Ectodermal cell (in vitro differentiated cells): ENCODE results near the gene CAP2.
"Not testable (repeated sequence)": the region's sequence is repeated elsewhere in the genome, so short reads cannot be mapped to it uniquely, and the experiment has no call there.

Experiments used
- H3K27ac ChIP-seq: 2 replicates; pipeline ENCODE4 v1.7.0; 2013; ENCODE audit warnings: mild to moderate bottlenecking, low read depth, low read length; ENCODE audit not compliant: insufficient read depth, poor library complexity, severe bottlenecking
- H3K27me3 ChIP-seq: 2 replicates; pipeline ENCODE4 v1.7.0; 2013; ENCODE audit warnings: mild to moderate bottlenecking, low read length; ENCODE audit not compliant: insufficient read depth, control insufficient read depth, poor library complexity, severe bottlenecking
- H3K36me3 ChIP-seq: one replicate; pipeline ENCODE4 v1.7.0; 2013; ENCODE audit warnings: low read length; ENCODE audit not compliant: control insufficient read depth, insufficient read depth
- H3K4me1 ChIP-seq: one replicate; pipeline ENCODE4 v1.7.0; 2013; ENCODE audit warnings: low read length; ENCODE audit not compliant: control insufficient read depth, insufficient read depth
- H3K4me3 ChIP-seq: 2 replicates; pipeline ENCODE4 v1.7.0; 2013; ENCODE audit warnings: low read depth, low read length, control low read depth; ENCODE audit not compliant: insufficient read depth
- H3K9me3 ChIP-seq: 2 replicates; pipeline ENCODE4 v1.7.0; 2013; ENCODE audit warnings: mild to moderate bottlenecking, low read length, moderate library complexity; ENCODE audit not compliant: control insufficient read depth
- WGBS, 2 experiments: methylation state at CpG; one replicate each; pipeline ENCODE4 v1.1.7; 2013; ENCODE audit warnings: missing lambda C conversion rate in 2 of 2; 5-methylcytosine and 5-hydroxymethylcytosine counted together

The CAP2 gene

DNA sequence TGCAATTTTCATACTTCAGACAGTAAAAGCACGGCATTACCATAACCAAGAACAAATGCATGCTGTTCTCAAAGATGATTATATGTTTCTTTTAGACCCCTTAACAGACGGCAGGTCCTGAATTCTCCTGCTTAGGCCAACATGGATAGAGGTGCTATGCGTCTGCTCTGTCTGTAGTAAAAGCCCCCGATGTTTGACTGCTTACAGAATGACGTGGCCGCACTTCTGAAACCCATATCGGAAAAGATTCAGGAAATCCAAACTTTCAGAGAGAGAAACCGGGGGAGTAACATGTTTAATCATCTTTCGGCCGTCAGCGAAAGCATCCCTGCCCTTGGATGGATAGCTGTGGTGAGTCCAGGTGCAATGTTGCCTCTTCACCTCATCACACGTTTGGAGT lies 113.6 kb downstream of the CAP2 start:
- Histone ChIP-seq H3K4me3 (no peak overlapping the region), H3K27ac (no peak overlapping the region), H3K4me1 (no peaks in the 10 kb centered on the region), H3K9me3 (no peaks in the 10 kb centered on the region), H3K27me3 (no peaks in the 10 kb centered on the region), H3K36me3 (no peaks in the 10 kb centered on the region)
- WGBS, 2 experiments = 94% methylated on average over 12 of the region's 12 CpGs

DNA sequence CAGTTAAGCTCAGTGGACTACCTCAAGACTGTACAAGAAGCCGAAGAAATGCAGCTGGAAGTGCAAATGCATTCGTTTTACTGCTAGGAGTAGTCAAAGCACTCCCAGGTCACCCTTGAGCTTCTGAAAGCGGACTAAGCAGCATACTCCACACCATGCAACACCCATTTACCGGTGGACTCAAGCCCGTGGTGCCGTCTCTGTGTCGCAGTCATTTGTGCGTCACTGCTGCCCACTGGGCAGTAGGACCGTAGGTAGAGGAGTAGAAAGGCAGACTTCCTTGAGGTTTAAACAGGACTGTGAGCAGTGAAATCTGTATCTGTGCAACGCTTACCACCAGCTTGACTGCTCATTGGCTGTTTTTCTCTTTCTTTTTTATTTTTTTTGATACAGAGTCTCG lies 117.7 kb downstream of the CAP2 start:
- Histone ChIP-seq H3K9me3 (no peaks in the 10 kb centered on the region), H3K27me3 (no peaks in the 10 kb centered on the region), H3K27ac (no peak overlapping the region), H3K4me1 (no peaks in the 10 kb centered on the region), H3K4me3 (no peak overlapping the region), H3K36me3 (no peaks in the 10 kb centered on the region)
- 94 to 96% methylated on average over 11 of the region's 11 CpGs for WGBS, 2 experiments

GRCh38 chr6:17511580-17511979 lies 118.2 kb downstream of the CAP2 start:
- Histone ChIP-seq H3K4me3 (no peak overlapping the region), H3K9me3 (no peaks in the 10 kb centered on the region), H3K36me3 (no peaks in the 10 kb centered on the region), H3K4me1 (no peaks in the 10 kb centered on the region), H3K27ac (no peak overlapping the region), H3K27me3 (no peaks in the 10 kb centered on the region)
- 94 to 97% methylated on average over 5 to 7 of the region's 7 CpGs for WGBS, 2 experiments

DNA sequence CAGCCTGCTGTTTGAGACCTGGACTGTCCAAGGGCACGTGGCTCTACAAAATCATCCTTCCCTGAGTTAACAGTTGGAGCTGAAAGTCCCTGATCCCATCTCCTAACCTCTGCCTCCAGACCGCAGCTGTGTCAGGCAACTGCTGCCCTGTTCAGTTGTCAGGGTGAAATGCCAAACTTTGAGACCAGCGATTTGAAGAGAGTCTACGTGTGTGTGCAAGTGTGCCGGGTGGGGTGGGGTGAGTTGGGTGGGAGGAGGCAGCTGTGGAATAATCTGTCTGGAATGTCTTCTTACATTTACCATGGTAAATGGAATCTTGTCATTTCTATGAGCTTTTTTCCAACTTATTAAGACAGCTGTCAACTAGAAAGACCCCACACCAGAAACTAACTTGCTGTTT lies 125.7 kb downstream of the CAP2 start:
- Histone ChIP-seq H3K36me3 (no peaks in the 10 kb centered on the region), H3K4me1 (no peaks in the 10 kb centered on the region), H3K27me3 (no peaks in the 10 kb centered on the region), H3K27ac (no peak overlapping the region), H3K4me3 (no peak overlapping the region), H3K9me3 (no peaks in the 10 kb centered on the region)
- 94 to 98% methylated on average over 5 of the region's 5 CpGs for WGBS, 2 experiments

GRCh38 chr6:17525637-17526036 lies 132.2 kb downstream of the CAP2 start:
- H3K27ac ChIP-seq = no peak overlapping the region
- H3K36me3 ChIP-seq = no peaks in the 10 kb centered on the region
- WGBS, 2 experiments = 90 to 91% methylated on average over 3 of the region's 3 CpGs
- H3K27me3 ChIP-seq = no peaks in the 10 kb centered on the region
- no peaks in the 10 kb centered on the region for H3K9me3 ChIP-seq
- H3K4me3 ChIP-seq = no peak overlapping the region
- H3K4me1 ChIP-seq = no peaks in the 10 kb centered on the region

DNA sequence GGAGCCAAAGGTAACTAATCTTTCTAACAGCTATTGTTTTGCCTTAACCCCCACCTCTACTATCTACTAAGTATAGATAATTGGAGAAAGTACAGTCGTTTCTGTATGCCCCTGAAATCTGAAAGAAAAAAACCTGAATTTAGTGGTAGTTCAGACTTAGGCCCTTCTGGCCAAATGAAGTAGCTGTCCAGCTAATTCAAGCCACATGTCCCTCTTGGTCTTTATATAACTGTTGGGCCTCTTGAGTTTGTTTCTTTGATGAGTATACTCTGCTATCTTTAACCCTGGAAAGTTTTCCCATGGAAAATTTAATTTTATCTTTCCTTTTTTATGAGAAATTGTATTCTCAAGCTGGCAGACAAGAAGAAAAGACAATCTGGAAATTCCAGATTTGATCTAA lies 133.7 kb downstream of the CAP2 start:
- 50 to 71% methylated on average over 1 of the region's 1 CpG for WGBS, 2 experiments
- no peak overlapping the region for H3K4me3 ChIP-seq
- H3K27me3 ChIP-seq = no peaks in the 10 kb centered on the region
- H3K27ac ChIP-seq = no peak overlapping the region
- no peaks in the 10 kb centered on the region for H3K4me1 ChIP-seq
- H3K9me3 ChIP-seq = no peaks in the 10 kb centered on the region
- no peaks in the 10 kb centered on the region for H3K36me3 ChIP-seq

DNA sequence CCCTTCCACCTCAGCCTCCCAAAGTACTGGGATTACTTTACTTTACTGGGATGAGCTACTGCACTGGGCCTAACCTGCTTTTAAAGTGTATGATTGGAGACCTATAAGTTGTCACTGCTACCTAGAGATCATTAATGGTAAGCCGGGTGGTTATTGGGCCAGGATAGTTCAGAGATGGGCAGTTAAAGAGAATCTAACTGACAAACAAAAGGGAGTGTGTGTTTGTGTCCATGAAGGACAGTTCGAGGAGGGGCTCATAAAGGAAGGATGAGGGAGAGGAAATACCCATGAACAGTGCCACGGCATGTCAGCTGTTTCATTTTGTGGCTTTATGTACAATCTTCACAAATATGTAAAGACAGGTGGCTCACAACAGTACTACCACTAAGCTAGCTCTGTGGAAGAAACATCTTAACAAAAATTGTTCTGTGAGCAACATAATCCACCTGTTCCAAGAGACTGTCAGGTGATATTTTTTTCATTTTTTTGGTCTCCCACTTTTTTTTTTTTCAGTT lies 137.0 kb downstream of the CAP2 start:
- no peaks in the 10 kb centered on the region for H3K4me1 ChIP-seq
- 92 to 97% methylated on average over 3 of the region's 3 CpGs for WGBS, 2 experiments
- H3K36me3 ChIP-seq = no peaks in the 10 kb centered on the region
- H3K4me3 ChIP-seq = no peak overlapping the region
- H3K27ac ChIP-seq = no peak overlapping the region
- no peaks in the 10 kb centered on the region for H3K9me3 ChIP-seq
- H3K27me3 ChIP-seq = no peaks in the 10 kb centered on the region

GRCh38 chr6:17536586-17536985 lies 143.2 kb downstream of the CAP2 start:
- Histone ChIP-seq H3K4me1 (no peaks in the 10 kb centered on the region), H3K27me3 (no peaks in the 10 kb centered on the region), H3K4me3 (no peak overlapping the region), H3K36me3 (no peaks in the 10 kb centered on the region), H3K27ac (no peak overlapping the region), H3K9me3 (no peaks in the 10 kb centered on the region)
- WGBS, 2 experiments = 83 to 94% methylated on average over 1 to 2 of the region's 2 CpGs

DNA sequence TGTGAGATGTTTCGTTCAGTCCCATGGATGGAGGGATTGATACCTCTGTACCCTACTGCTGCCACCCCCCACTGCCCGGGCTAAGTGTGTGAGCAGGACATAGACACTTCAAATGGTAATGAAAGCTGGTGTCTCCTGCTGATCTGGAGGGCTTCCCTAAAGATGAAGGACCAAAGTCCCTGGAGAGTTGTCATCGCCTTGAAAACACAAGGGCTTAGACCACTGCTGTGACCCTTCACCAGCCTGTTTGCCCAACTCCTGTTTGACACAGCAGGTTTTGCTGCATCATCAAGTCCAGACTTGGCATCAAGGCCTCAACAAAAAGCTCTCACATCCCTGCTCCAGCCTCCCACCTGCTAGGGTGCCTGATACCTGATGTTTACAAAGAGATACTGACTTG lies 148.8 kb downstream of the CAP2 start:
- no peak overlapping the region for H3K27ac ChIP-seq
- H3K4me1 ChIP-seq = no peaks in the 10 kb centered on the region
- H3K9me3 ChIP-seq = no peaks in the 10 kb centered on the region
- H3K4me3 ChIP-seq = no peak overlapping the region
- no peaks in the 10 kb centered on the region for H3K27me3 ChIP-seq
- WGBS, 2 experiments = 69 to 80% methylated on average over 3 of the region's 3 CpGs
- H3K36me3 ChIP-seq = peaks cover 3% of the 10 kb centered on the region

GRCh38 chr6:17545681-17546080 lies 152.3 kb downstream of the CAP2 start:
- not testable (repeated sequence) for H3K4me1 ChIP-seq, H3K4me3 ChIP-seq, H3K9me3 ChIP-seq, H3K27ac ChIP-seq, H3K27me3 ChIP-seq, H3K36me3 ChIP-seq
- no CpG with 5 or more reads among the region's 4 CpGs for WGBS, 2 experiments

DNA sequence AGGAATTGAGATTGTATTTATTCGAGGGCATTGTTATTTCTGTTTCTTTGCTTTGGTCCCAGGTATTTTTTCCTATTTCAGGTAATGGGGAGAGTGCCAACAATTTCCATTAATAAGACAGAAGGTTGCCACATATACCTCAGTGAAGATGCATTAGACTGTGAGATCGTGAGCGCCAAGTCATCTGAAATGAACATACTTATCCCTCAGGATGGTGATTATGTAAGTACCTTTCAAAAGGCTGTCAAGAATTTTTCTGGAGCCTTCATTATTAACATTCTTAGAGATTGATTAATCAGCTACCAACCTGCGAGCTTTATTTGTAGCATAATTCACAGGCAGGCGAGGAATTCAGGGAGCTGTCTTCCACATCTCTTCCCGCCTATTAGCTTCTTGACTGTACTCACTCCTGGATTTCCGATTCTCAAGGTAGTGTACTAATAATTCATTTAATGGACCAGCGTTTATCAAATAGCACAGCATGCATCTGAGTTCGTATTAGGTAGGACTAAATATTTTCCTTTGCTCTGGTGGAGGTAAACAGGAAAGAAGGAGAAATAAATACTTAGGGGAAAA lies 158.1 kb downstream of the CAP2 start:
- no peaks in the 10 kb centered on the region for H3K36me3 ChIP-seq

More for the DNA sequence above, 158.1 kb downstream of the CAP2 start:
- WGBS, 2 experiments = 97% methylated on average over 9 of the region's 9 CpGs
- no peak overlapping the region for H3K27ac ChIP-seq
- H3K9me3 ChIP-seq = no peaks in the 10 kb centered on the region
- no peaks in the 10 kb centered on the region for H3K4me1 ChIP-seq
- H3K27me3 ChIP-seq = no peaks in the 10 kb centered on the region
- H3K4me3 ChIP-seq = no peak overlapping the region
